Uterus (tissue), 2 donors: ENCODE results near the gene BUB1.

Experiments
- POLR2A ChIP-seq, 2 donors: fragments of 450-650 bp; IDR thresholded peaks; one replicate each; pipeline ENCODE4 v1.6.1; 2016; ENCODE audit warnings: antibody characterized with exemption in 2 of 2, mild to moderate bottlenecking in 1 of 2, moderate library complexity in 1 of 2
- TF ChIP-seq, protein P1 (sequence below), 4 experiments: fragments of 200-600 bp in 2 of 4; fragments of 450-650 bp in 2 of 4; sonication (generic) in 2 of 4; IDR thresholded peaks; one replicate each; pipeline ENCODE4 v1.5.1; 2016 to 2019; ENCODE audit warnings: antibody characterized with exemption in 4 of 4, mild to moderate bottlenecking in 2 of 4, moderate library complexity in 1 of 4

DNA sequence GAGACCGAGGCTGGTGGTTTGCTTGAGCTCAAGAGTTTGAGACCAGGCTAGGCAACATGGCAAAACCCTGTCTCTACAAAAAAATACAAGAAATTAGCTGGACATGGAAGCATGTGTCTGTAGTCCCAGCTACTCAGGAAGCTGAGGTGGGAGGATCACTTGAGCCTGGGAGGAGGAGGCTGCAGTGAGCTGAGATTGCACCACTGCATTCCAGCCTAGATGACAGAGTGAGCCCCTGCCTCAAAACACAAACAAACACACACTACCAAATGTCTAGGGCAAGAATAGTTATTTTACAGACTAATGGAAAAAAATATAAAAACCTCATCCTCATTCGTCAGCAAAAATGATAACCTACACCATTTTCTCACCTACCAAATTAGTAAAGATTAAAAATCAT is 15.3 kb downstream of the BUB1 start:
- TF ChIP-seq, protein P1, sequence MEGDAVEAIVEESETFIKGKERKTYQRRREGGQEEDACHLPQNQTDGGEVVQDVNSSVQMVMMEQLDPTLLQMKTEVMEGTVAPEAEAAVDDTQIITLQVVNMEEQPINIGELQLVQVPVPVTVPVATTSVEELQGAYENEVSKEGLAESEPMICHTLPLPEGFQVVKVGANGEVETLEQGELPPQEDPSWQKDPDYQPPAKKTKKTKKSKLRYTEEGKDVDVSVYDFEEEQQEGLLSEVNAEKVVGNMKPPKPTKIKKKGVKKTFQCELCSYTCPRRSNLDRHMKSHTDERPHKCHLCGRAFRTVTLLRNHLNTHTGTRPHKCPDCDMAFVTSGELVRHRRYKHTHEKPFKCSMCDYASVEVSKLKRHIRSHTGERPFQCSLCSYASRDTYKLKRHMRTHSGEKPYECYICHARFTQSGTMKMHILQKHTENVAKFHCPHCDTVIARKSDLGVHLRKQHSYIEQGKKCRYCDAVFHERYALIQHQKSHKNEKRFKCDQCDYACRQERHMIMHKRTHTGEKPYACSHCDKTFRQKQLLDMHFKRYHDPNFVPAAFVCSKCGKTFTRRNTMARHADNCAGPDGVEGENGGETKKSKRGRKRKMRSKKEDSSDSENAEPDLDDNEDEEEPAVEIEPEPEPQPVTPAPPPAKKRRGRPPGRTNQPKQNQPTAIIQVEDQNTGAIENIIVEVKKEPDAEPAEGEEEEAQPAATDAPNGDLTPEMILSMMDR (IDR thresholded peaks at IDR 0.05), result no peak
- no peak for TF ChIP-seq POLR2A (IDR thresholded peaks at IDR 0.05)
